T47D (cell line): Measurements from ENCODE around the gene SMYD3.

Experiments
- DNase-seq, 2 experiments: peaks; one replicate each; pipeline versions ENCODE4 v3.0.0 to v3.0.0-alpha.2; 2011 to 2012; ENCODE audit warnings: low read depth in 1 of 2, low spot score in 1 of 2
- JUND ChIP-seq: IDR thresholded peaks from 2 replicates; pipeline ENCODE4 v1.6.1; 2012; ENCODE audit warnings: low read depth
- in situ Hi-C: cut with HindIII; loops from 2 replicates; pipeline ENCODE4 v1.10.0; 2016; ENCODE audit warnings: low sequenced_read_pairs, low pct_unique_long_range_greater_than_20kb

The SMYD3 gene

GRCh38 chr1:245812278-245812677, 694.8 kb downstream of the SMYD3 start:
- DNase-seq: no peak
- in situ Hi-C loops: no loop called here
- no peak for TF ChIP-seq JUND

GRCh38 chr1:245810789-245811337, 696.2 kb downstream of the SMYD3 start:
- in situ Hi-C loops: no loop called here
- no peak for DNase-seq
- no peak for TF ChIP-seq JUND

DNA sequence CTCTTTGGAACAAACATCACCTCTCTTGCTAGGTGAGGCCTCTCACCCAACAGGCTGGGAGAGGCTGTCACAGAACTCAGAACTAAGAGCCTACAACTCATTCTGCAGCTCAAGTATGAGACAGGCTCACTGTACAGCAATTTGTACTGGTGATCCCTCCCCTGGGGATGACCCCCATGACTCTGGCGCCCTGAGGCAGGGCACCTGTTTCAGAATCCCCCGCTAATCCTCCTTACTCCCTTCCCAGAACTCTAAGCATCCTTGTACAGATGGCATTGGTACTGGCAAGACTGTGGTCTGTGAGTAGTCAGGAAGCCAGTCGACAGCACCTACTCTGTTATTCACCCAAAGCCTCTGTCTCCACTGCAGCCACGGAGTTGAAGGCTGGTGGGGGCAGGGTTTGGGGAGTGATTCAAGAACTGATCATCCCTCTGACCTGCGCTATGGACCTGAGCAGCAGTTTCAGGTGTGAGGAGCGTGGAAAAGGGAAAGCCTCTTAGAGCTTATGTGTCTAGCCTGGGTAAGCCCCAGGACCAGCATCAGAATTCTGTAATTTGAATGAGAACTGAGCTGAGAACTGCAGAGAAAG, 696.8 kb downstream of the SMYD3 start:
- in situ Hi-C loops: no loop called here
- DNase-seq: no peak
- no peak for TF ChIP-seq JUND

DNA sequence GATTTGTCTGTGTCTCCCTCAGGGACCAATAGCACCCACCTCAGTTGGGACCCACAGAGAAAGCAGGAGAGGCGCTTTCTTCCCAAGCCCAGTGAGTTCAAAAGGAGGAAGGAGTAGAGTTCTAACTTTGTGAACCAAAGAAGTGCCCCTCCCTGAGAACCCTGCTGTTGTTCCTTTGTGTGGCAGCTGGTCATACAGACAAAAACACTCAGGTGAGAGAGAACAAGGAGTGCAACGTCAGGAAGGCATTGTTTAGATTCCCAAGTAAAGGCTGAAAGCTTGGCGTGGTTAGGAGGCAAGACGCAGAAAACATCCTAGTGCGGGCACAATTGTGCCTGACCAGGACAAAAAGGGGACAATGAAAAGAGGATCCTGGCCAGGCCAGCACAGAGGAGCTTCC, 697.7 kb downstream of the SMYD3 start:
- no peak for DNase-seq
- no peak for TF ChIP-seq JUND
- in situ Hi-C loops: no loop called here

DNA sequence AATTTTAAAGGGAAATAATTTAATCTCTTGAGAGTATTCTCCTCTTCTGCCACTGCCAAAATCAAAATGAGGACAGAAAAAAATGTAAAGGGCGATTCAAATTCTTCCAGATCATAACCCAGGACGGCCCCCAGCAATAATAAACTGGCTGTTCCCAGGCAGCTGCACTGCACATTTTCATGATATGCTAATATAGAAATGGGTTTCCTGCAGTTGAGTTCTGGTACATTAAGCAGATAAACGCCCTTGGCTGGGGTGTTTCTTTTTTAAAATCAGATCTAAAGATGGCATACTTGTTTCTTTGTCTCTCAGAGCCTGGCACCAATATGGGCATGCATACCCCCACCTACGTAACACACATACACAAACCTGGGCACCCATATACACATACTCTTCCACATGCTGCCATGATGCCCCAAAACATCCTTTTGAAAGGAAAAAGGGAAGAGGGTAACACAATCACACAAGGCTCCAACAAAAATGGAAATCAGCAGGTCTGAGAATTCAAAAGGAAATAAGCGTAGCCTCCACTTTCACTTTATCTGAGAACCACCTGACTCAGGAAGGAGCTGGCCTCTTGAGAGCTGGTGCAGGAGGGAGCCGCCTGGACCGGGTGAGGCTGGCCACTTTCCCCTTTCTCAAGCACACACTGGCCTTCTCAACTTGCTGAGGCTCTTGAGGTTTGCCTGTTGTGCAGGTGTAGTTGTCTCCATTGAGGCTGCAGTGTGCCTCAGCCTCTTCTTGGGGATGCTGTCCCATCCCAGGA, 698.9 kb downstream of the SMYD3 start:
- no peak for TF ChIP-seq JUND
- in situ Hi-C loops: no loop called here
- DNase-seq: no peak

DNA sequence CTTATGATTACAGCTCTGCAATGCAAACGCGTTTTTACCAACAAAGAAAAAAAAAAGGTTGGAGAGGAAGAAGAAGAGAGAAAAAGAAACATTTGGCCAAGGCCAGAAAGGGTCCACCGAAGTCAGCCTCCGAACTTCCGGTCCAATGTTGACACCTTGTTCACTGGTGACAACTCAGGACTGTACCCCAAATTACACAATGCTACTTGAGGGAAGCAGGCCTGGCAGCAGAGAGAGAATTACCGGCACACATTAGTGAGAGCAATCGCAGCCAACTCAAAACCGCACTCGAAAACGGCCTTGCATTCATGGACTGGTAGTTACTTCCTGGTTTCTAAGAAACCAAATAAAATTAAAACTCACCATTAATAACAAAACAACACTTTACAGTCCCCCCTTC, 699.8 kb downstream of the SMYD3 start:
- in situ Hi-C loops: no loop called here
- DNase-seq: no peak
- no peak for TF ChIP-seq JUND

DNA sequence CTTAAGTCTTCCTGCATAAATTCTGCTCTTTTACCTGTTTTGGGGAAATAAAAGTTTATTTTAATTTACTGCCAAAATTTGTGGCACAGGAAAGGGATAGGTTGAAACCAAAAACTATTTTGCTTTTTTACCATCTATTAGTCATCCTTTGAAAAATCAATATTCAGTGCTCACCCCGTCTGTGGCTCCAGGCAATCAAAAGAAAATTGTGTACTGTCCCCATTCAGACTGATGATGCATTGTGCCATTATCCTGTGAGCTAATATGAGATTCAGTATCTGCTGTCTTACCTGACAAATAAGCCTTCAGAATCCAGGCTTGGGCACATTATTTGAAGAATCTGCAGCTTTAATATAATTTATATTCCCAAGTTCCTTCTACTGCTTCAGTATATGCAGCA, 701.5 kb downstream of the SMYD3 start:
- no peak for TF ChIP-seq JUND
- no peak for DNase-seq
- in situ Hi-C loops: no loop called here

- in situ Hi-C loops: no loop called here
- TF ChIP-seq JUND: no peak
Observed at GRCh38 chr1:245804696-245805095, 702.4 kb downstream of the SMYD3 start.

DNA sequence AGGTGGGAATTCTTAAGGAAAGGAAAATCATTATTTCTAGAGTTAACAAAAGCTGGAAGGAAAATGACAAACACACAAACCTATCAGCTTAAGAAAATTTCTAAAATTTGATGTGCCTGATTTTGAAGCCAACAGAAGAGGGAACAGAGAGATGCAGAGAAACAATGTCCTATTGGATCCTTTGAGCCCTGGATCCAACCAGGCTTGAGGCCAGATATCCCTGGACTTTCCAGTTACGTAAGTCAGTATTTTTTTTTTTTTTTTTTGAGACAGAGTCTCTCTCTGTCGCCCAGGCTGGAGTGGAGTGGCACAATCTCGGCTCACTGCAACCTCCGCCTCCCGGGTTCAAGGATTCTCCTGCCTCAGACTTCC, 703.4 kb downstream of the SMYD3 start:
- in situ Hi-C loops: no loop called here
- DNase-seq: peak in 1 of 2 experiments; percentile 41
- no peak for TF ChIP-seq JUND

More at GRCh38 chr1:245804696-245805095, 702.4 kb downstream of the SMYD3 start:
- no peak for DNase-seq

GRCh38 chr1:245802941-245803665, 704.0 kb downstream of the SMYD3 start:
- in situ Hi-C loops: no loop called here
- TF ChIP-seq JUND: peak; percentile 85; the same call in 1 of the 2 replicates
- peak; percentile 30 to 96 for DNase-seq

DNA sequence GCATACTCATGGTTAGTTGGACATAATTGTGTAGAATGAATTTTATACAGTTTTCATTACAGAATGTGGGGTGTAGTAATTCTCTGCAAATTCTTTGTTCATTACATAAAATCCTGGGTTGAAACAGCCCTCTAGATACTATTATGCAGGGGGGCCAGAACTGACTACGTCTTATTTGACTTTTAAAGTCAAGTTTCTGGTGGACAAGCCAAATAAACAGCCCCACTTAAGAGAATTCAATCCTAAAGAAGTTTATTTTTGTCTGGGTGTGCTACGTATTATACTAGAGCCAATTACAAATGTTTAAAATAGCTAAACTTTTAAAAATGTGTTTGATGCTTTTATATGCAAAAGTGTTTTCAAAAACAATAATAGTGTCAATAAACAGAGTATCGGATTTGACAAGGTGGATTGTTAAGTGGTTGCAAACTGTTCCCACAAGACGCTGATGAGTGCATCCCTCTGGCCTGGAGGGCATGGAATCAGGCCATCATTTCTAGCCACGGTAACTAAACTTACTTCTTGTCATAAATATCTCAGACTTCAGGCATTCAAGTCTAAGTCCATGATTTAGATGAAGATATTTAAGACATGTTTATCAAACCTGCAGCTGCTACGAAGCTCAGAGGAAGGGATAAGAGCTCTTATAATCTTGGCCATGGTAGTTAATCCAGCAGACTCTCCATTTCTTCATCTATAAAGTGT, 706.0 kb downstream of the SMYD3 start:
- in situ Hi-C loops: no loop called here
- peak in 1 of 2 experiments; percentile 76 for DNase-seq
- TF ChIP-seq JUND: no peak

GRCh38 chr1:245798349-245798711, 708.7 kb downstream of the SMYD3 start:
- no peak for TF ChIP-seq JUND
- in situ Hi-C loops: no loop called here
- DNase-seq: no peak
